ENCODE data around the gene PACRG.

PACRG gene

GRCh38 chr6:163308629-163309440, 581.1 kb downstream of the PACRG start:
- no peak overlapping the region for H3K4me2 ChIP-seq (ENCODE audit: low read depth, low read length, poor library complexity, severe bottlenecking)
- H3K9ac ChIP-seq (ENCODE audit: low read length), result no peak overlapping the region
- H2AFZ ChIP-seq (ENCODE audit: low read depth, low read length, severe bottlenecking), result no peak overlapping the region
- H3F3A ChIP-seq (ENCODE audit: insufficient read depth), result no peaks in the 10 kb centered on the region
- no peaks in the 10 kb centered on the region for H3K27me3 ChIP-seq (ENCODE audit: low read length)
- no peaks in the 10 kb centered on the region for H3K36me3 ChIP-seq (ENCODE audit: low read length)
- TF ChIP-seq EZH2phosphoT487 (conservative IDR thresholded peaks at IDR 0.05; ENCODE audit: low read length), result no peak
- TF ChIP-seq, protein P1, sequence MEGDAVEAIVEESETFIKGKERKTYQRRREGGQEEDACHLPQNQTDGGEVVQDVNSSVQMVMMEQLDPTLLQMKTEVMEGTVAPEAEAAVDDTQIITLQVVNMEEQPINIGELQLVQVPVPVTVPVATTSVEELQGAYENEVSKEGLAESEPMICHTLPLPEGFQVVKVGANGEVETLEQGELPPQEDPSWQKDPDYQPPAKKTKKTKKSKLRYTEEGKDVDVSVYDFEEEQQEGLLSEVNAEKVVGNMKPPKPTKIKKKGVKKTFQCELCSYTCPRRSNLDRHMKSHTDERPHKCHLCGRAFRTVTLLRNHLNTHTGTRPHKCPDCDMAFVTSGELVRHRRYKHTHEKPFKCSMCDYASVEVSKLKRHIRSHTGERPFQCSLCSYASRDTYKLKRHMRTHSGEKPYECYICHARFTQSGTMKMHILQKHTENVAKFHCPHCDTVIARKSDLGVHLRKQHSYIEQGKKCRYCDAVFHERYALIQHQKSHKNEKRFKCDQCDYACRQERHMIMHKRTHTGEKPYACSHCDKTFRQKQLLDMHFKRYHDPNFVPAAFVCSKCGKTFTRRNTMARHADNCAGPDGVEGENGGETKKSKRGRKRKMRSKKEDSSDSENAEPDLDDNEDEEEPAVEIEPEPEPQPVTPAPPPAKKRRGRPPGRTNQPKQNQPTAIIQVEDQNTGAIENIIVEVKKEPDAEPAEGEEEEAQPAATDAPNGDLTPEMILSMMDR (IDR thresholded peaks at IDR 0.05; ENCODE audit: insufficient read depth, low read length, poor library complexity, severe bottlenecking), result no peak
- no peak overlapping the region for H3K27ac ChIP-seq (ENCODE audit: low read depth, low read length)
- no peak overlapping the region for H3K4me3 ChIP-seq (ENCODE audit: insufficient read depth, low read length, poor library complexity, severe bottlenecking)
- H3K9me2 ChIP-seq (replicated peaks; ENCODE audit: insufficient read depth, low read length), result no peaks in the 10 kb centered on the region
- no peaks in the 10 kb centered on the region for H4K20me1 ChIP-seq (ENCODE audit: low read depth, low read length)
- H3K79me2 ChIP-seq (ENCODE audit: insufficient read depth, low read length), result no peaks in the 10 kb centered on the region
- H3K9me3 ChIP-seq (ENCODE audit: insufficient read depth, low read length), result no peaks in the 10 kb centered on the region

GRCh38 chr6:163309491-163310026, 581.8 kb downstream of the PACRG start:
- no peak overlapping the region for H3K9ac ChIP-seq (ENCODE audit: low read length)
- no peaks in the 10 kb centered on the region for H4K20me1 ChIP-seq (ENCODE audit: low read depth, low read length)
- no peaks in the 10 kb centered on the region for H3K9me3 ChIP-seq (ENCODE audit: insufficient read depth, low read length)
- no peaks in the 10 kb centered on the region for H3F3A ChIP-seq (ENCODE audit: insufficient read depth)
- no peaks in the 10 kb centered on the region for H3K27me3 ChIP-seq (ENCODE audit: low read length)
- no peak overlapping the region for H3K4me3 ChIP-seq (ENCODE audit: insufficient read depth, low read length, poor library complexity, severe bottlenecking)
- TF ChIP-seq EZH2phosphoT487 (conservative IDR thresholded peaks at IDR 0.05; ENCODE audit: low read length), result no peak
- TF ChIP-seq, protein P1 (IDR thresholded peaks at IDR 0.05; ENCODE audit: insufficient read depth, low read length, poor library complexity, severe bottlenecking), result no peak
- H3K79me2 ChIP-seq (ENCODE audit: insufficient read depth, low read length), result no peaks in the 10 kb centered on the region
- H3K4me2 ChIP-seq (ENCODE audit: low read depth, low read length, poor library complexity, severe bottlenecking), result no peak overlapping the region
- H3K36me3 ChIP-seq (ENCODE audit: low read length), result no peaks in the 10 kb centered on the region
- no peak overlapping the region for H2AFZ ChIP-seq (ENCODE audit: low read depth, low read length, severe bottlenecking)
- no peak overlapping the region for H3K27ac ChIP-seq (ENCODE audit: low read depth, low read length)
- H3K9me2 ChIP-seq (replicated peaks; ENCODE audit: insufficient read depth, low read length), result no peaks in the 10 kb centered on the region

- Histone ChIP-seq H3K27ac (ENCODE audit: low read depth, low read length) (no peak overlapping the region), H3K4me2 (ENCODE audit: low read depth, low read length, poor library complexity, severe bottlenecking) (no peak overlapping the region), H3K9me2 (replicated peaks; ENCODE audit: insufficient read depth, low read length) (no peaks in the 10 kb centered on the region), H3K27me3 (ENCODE audit: low read length) (no peaks in the 10 kb centered on the region), H2AFZ (ENCODE audit: low read depth, low read length, severe bottlenecking) (no peak overlapping the region), H3K9me3 (ENCODE audit: insufficient read depth, low read length) (no peaks in the 10 kb centered on the region), H3F3A (ENCODE audit: insufficient read depth) (no peaks in the 10 kb centered on the region), H4K20me1 (ENCODE audit: low read depth, low read length) (no peaks in the 10 kb centered on the region), H3K36me3 (ENCODE audit: low read length) (no peaks in the 10 kb centered on the region), H3K4me3 (ENCODE audit: insufficient read depth, low read length, poor library complexity, severe bottlenecking) (no peak overlapping the region), H3K79me2 (ENCODE audit: insufficient read depth, low read length) (no peaks in the 10 kb centered on the region), H3K9ac (ENCODE audit: low read length) (no peak overlapping the region)
- no peak for TF ChIP-seq EZH2phosphoT487 (conservative IDR thresholded peaks at IDR 0.05; ENCODE audit: low read length)
- TF ChIP-seq, protein P1 (IDR thresholded peaks at IDR 0.05; ENCODE audit: insufficient read depth, low read length, poor library complexity, severe bottlenecking), result no peak
Observed at GRCh38 chr6:163310096-163310972, 582.6 kb downstream of the PACRG start.
